Astrocyte (in vitro differentiated cells and primary cell): ENCODE measurements around the gene SERPINE3. TPM values are rescaled to one million over a fixed set of nuclear protein-coding genes. Genes with fewer than 3 reads are reported as not detected.

Experiments used
- DNase-seq: peaks from one replicate; pipeline ENCODE4 v3.0.0-alpha.2; 2010; ENCODE audit warnings: low read depth
- FAIRE-seq: peaks from 2 replicates; lab custom pipeline; 2011; peaks lifted over from hg19 to GRCh38; lab: Jason Lieb, UNC
- H2AFZ ChIP-seq: 2 replicates; pipeline ENCODE4 v1.6.0; 2012; ENCODE audit warnings: low read depth, low read length, inconsistent platforms
- H3K27ac ChIP-seq: 2 replicates; pipeline ENCODE4 v1.5.1; 2011; ENCODE audit warnings: low read depth, low read length, inconsistent platforms
- H3K27me3 ChIP-seq: 2 replicates; pipeline ENCODE4 v1.6.0; 2011; ENCODE audit warnings: low read length, inconsistent platforms; ENCODE audit not compliant: insufficient read depth
- H3K36me3 ChIP-seq: 2 replicates; pipeline ENCODE4 v1.5.1; 2011; ENCODE audit warnings: low read length, inconsistent platforms; ENCODE audit not compliant: insufficient read depth
- H3K4me1 ChIP-seq: 2 replicates; pipeline ENCODE4 v1.5.1; 2011; ENCODE audit warnings: low read length, inconsistent platforms; ENCODE audit not compliant: insufficient read depth
- H3K4me2 ChIP-seq: 2 replicates; pipeline ENCODE4 v1.6.0; 2012; ENCODE audit warnings: low read length, inconsistent platforms
- H3K4me3 ChIP-seq: 2 replicates; pipeline ENCODE4 v1.5.1; 2011; ENCODE audit warnings: low read depth, mild to moderate bottlenecking, low read length, inconsistent platforms; ENCODE audit not compliant: insufficient read depth
- H3K79me2 ChIP-seq: 2 replicates; pipeline ENCODE4 v1.6.0; 2012; ENCODE audit warnings: mild to moderate bottlenecking, low read length, inconsistent platforms; ENCODE audit not compliant: insufficient read depth
- H3K9ac ChIP-seq: 2 replicates; pipeline ENCODE4 v1.6.0; 2012; ENCODE audit warnings: mild to moderate bottlenecking, low read length, inconsistent platforms
- H3K9me3 ChIP-seq: 2 replicates; pipeline ENCODE4 v1.5.1; 2012; ENCODE audit warnings: low read depth, mild to moderate bottlenecking, low read length, inconsistent platforms; ENCODE audit not compliant: insufficient read depth
- H4K20me1 ChIP-seq: 2 replicates; pipeline ENCODE4 v1.6.0; 2012; ENCODE audit warnings: low read length, inconsistent platforms; ENCODE audit not compliant: insufficient read depth
- H3K27ac Mint-ChIP-seq: one replicate; pipeline ENCODE4 v1.8.0; 2021; ENCODE audit warnings: mild to moderate bottlenecking, mixed read lengths; ENCODE audit not compliant: unreplicated experiment
- H3K27me3 Mint-ChIP-seq: one replicate; pipeline ENCODE4 v1.8.0; 2021; ENCODE audit warnings: low read depth, mixed read lengths; ENCODE audit not compliant: unreplicated experiment
- H3K36me3 Mint-ChIP-seq: one replicate; pipeline ENCODE4 v1.8.0; 2021; ENCODE audit warnings: low read depth, mixed read lengths; ENCODE audit not compliant: unreplicated experiment
- H3K4me1 Mint-ChIP-seq: one replicate; pipeline ENCODE4 v1.8.0; 2021; ENCODE audit warnings: low read depth, mixed read lengths; ENCODE audit not compliant: unreplicated experiment
- H3K4me3 Mint-ChIP-seq: one replicate; pipeline ENCODE4 v1.8.0; 2021; ENCODE audit warnings: mild to moderate bottlenecking, moderate library complexity, mixed read lengths; ENCODE audit not compliant: unreplicated experiment
- H3K9me3 Mint-ChIP-seq: one replicate; pipeline ENCODE4 v1.8.0; 2021; ENCODE audit warnings: mild to moderate bottlenecking, mixed read lengths; ENCODE audit not compliant: unreplicated experiment
- EZH2 ChIP-seq: IDR thresholded peaks from 2 replicates; pipeline ENCODE4 v1.6.1; 2012; ENCODE audit warnings: mild to moderate bottlenecking, low read length, inconsistent platforms; ENCODE audit not compliant: insufficient read depth
- total RNA-seq: library from RNA; stranded (reverse); gene quantifications from 2 replicates; pipeline ENCODE4 v1.2.1, GENCODE V29; 2021
- TF ChIP-seq, protein P1 (sequence below): IDR thresholded peaks from 2 replicates; pipeline ENCODE4 v1.5.1; 2011; ENCODE audit warnings: low read depth, mild to moderate bottlenecking, inconsistent platforms, low read length, moderate library complexity; ENCODE audit not compliant: insufficient read depth

Gene SERPINE3
- total RNA-seq, 1 donor from 2014 or later: not detected

DNA sequence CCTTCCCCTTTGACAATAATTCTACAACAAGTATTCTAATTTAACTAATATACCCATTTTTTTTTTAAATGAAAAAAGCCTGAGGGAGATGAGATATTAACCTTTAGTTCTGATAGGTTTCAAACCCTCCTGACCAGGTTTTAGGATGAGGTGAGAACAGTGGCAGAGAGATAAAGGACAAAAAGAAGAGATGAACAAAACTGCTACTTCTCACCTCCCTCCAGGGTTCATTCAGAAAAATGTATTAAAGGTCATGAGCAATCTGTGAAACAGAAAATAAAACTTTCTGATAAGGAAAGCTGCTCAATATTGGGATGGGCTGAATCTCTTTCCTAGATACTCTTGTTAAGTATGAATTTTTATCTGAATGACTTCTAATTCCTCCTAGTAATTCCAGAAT is 24.1 kb downstream of the SERPINE3 start:
- Histone ChIP-seq H3K36me3 (peaks cover 28% of the 10 kb centered on the region), H4K20me1 (no peaks in the 10 kb centered on the region), H3K9me3 (no peaks in the 10 kb centered on the region), H3K27ac (no peak overlapping the region), H2AFZ (no peak overlapping the region), H3K4me3 (no peak overlapping the region), H3K4me1 (peaks cover 7% of the 10 kb centered on the region), H3K79me2 (no peaks in the 10 kb centered on the region), H3K9ac (no peak overlapping the region), H3K27me3 (no peaks in the 10 kb centered on the region), H3K4me2 (no peak overlapping the region)
- DNase-seq (no peak), FAIRE-seq (no peak)
- no peaks in the 10 kb centered on the region for H3K27me3 Mint-ChIP-seq
- peaks cover 39% of the 10 kb centered on the region for H3K4me1 Mint-ChIP-seq
- no peak for TF ChIP-seq EZH2
- TF ChIP-seq, protein P1, sequence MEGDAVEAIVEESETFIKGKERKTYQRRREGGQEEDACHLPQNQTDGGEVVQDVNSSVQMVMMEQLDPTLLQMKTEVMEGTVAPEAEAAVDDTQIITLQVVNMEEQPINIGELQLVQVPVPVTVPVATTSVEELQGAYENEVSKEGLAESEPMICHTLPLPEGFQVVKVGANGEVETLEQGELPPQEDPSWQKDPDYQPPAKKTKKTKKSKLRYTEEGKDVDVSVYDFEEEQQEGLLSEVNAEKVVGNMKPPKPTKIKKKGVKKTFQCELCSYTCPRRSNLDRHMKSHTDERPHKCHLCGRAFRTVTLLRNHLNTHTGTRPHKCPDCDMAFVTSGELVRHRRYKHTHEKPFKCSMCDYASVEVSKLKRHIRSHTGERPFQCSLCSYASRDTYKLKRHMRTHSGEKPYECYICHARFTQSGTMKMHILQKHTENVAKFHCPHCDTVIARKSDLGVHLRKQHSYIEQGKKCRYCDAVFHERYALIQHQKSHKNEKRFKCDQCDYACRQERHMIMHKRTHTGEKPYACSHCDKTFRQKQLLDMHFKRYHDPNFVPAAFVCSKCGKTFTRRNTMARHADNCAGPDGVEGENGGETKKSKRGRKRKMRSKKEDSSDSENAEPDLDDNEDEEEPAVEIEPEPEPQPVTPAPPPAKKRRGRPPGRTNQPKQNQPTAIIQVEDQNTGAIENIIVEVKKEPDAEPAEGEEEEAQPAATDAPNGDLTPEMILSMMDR: no peak
- no peaks in the 10 kb centered on the region for H3K9me3 Mint-ChIP-seq
- H3K36me3 Mint-ChIP-seq: peaks cover 20% of the 10 kb centered on the region
- H3K4me3 Mint-ChIP-seq: no peak overlapping the region
- peak overlapping the region; percentile 26 for H3K27ac Mint-ChIP-seq

DNA sequence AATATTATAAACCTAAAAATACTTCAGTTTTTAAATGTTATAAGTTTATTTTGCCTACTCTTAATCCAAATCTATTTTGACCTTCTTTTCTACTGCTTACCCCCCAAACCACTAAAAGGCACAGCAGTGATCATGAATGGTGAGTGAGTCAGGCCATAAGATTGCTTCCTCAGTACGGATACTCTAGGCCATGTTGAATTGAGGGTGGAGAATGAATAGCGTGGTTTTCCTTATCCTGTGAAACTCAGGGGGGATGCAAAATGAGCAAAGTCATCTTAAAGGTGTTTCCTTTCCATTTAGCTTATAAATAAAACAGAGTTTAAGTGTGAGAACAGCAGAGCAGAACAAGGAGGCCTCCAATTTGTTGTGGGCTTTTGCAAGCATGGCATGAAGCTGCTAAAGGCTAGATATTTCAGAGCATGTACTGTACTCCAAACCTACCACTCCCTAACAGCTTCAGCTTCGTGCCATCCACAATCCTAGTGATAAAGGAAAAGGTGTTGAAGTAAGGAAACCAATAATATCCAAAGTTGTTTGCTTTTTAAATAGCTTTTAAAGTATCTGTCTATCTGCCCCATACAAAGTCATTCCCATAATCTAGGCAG is 25.0 kb downstream of the SERPINE3 start:
- no peak overlapping the region for H3K4me3 ChIP-seq
- H3K27me3 Mint-ChIP-seq: no peaks in the 10 kb centered on the region
- DNase-seq (peak; percentile 87), FAIRE-seq (peak; percentile 81)
- H2AFZ ChIP-seq: no peak overlapping the region
- H3K4me1 Mint-ChIP-seq: peaks cover 39% of the 10 kb centered on the region
- H3K27me3 ChIP-seq: no peaks in the 10 kb centered on the region
- peaks cover under 1% of the 10 kb centered on the region for H4K20me1 ChIP-seq
- H3K4me2 ChIP-seq: peak overlapping the region; percentile 56
- H3K4me3 Mint-ChIP-seq: no peak overlapping the region
- H3K36me3 ChIP-seq: peaks cover 32% of the 10 kb centered on the region
- H3K9me3 ChIP-seq: no peaks in the 10 kb centered on the region
- TF ChIP-seq, protein P1: no peak
- no peak for TF ChIP-seq EZH2
- peaks cover 26% of the 10 kb centered on the region for H3K36me3 Mint-ChIP-seq
- H3K79me2 ChIP-seq: no peaks in the 10 kb centered on the region
- H3K27ac ChIP-seq: peak overlapping the region; percentile 64
- no peak overlapping the region for H3K9ac ChIP-seq
- peak overlapping the region; percentile 89 for H3K27ac Mint-ChIP-seq
- no peaks in the 10 kb centered on the region for H3K9me3 Mint-ChIP-seq
- peaks cover 7% of the 10 kb centered on the region for H3K4me1 ChIP-seq

DNA sequence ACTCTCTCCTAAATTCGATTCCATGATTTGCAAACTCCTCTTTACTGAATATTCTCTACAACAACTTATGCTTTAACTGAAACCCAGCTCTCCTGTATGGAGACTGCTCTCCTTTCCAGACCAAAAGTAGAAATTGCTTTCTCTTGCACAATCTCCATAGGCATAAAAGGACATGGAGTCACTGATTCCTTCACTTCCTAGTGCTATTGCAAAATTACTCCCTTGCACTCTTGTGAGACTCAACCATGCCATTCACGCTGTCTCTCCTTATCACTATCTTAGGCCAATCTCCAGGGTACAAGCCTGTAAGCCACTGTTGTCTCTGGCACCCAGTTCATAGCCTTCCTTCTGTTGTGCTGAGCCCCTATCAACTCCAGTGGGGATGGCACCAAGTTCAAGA is 30.6 kb downstream of the SERPINE3 start:
- Histone ChIP-seq H3K36me3 (peaks cover 49% of the 10 kb centered on the region), H3K27ac (no peak overlapping the region), H3K79me2 (peaks cover 5% of the 10 kb centered on the region), H2AFZ (no peak overlapping the region), H3K27me3 (no peaks in the 10 kb centered on the region), H4K20me1 (peaks cover 34% of the 10 kb centered on the region), H3K9ac (no peak overlapping the region), H3K4me2 (no peak overlapping the region), H3K9me3 (no peaks in the 10 kb centered on the region), H3K4me3 (no peak overlapping the region), H3K4me1 (no peaks in the 10 kb centered on the region)
- no peak overlapping the region for H3K4me3 Mint-ChIP-seq
- H3K9me3 Mint-ChIP-seq: no peaks in the 10 kb centered on the region
- no peak for DNase-seq
- peaks cover 12% of the 10 kb centered on the region for H3K36me3 Mint-ChIP-seq
- peak overlapping the region; percentile 27 for H3K27ac Mint-ChIP-seq
- peak; percentile 41 for FAIRE-seq
- H3K4me1 Mint-ChIP-seq: peaks cover 10% of the 10 kb centered on the region
- TF ChIP-seq EZH2: no peak
- TF ChIP-seq, protein P1: no peak
- H3K27me3 Mint-ChIP-seq: no peaks in the 10 kb centered on the region
